B cell (primary cell): ENCODE measurements around the gene MGAT5. TPM values are rescaled to one million over a fixed set of nuclear protein-coding genes. Genes with fewer than 3 reads are reported as not detected.

Experiments used
- ATAC-seq: fragments of 200-7000 bp; cut with Tn5 transposase; one replicate; pipeline ENCODE4 v1.10.0; 2021; ENCODE audit warnings: low read depth, mild to moderate bottlenecking, moderate number of reproducible peaks, moderate library complexity
- CTCF ChIA-PET: fragments of 350-600 bp; sonication (Branson Sonifier 250); formaldehyde crosslinking; loops from one replicate; lab custom pipeline; 2021; ENCODE audit warnings: antibody characterized with exemption, inconsistent platforms; lab: Charles Lee
- POLR2A ChIA-PET: fragments of 350-600 bp; sonication (Branson Sonifier 250); formaldehyde crosslinking; loops from one replicate; lab custom pipeline; 2021; ENCODE audit warnings: antibody characterized with exemption; lab: Charles Lee
- DNase-seq: peaks from one replicate; pipeline ENCODE4 v3.0.0; 2013
- H2AFZ ChIP-seq: 2 replicates; pipeline ENCODE4 v1.6.1; 2012; ENCODE audit warnings: mild to moderate bottlenecking, low read depth, low read length; ENCODE audit not compliant: insufficient read depth, poor library complexity, severe bottlenecking
- H3K27ac ChIP-seq, 2 donors: 1 replicate in 1 of 2; 2 replicates in 1 of 2; pipeline ENCODE4 v1.5.1; 2012 to 2013; ENCODE audit warnings: low read length in 2 of 2, mild to moderate bottlenecking in 2 of 2, moderate library complexity in 1 of 2
- H3K27me3 ChIP-seq, 4 experiments: fragments of 200-600 bp in 1 of 4; sonication (generic) in 1 of 4; replicated peaks in 1 of 4; 1 replicate in 2 of 4; 2 replicates in 2 of 4; pipeline versions ENCODE4 v1.6.1 to v1.7.0; 2013 to 2016; ENCODE audit warnings: low read length in 3 of 4, mild to moderate bottlenecking in 2 of 4, mixed read lengths in 1 of 4, moderate library complexity in 1 of 4; ENCODE audit not compliant: insufficient read depth in 4 of 4, control insufficient read depth in 3 of 4; ENCODE audit errors: control extremely low read depth in 1 of 4
- H3K36me3 ChIP-seq, 2 experiments: replicated peaks in 1 of 2; 1 replicate in 1 of 2; 2 replicates in 1 of 2; pipeline versions ENCODE4 v1.6.1 to v1.7.1; 2013; ENCODE audit warnings: low read length in 1 of 2; ENCODE audit not compliant: insufficient read depth in 2 of 2, control insufficient read depth in 1 of 2; ENCODE audit errors: control extremely low read depth in 1 of 2, extremely low read depth in 1 of 2
- H3K4me1 ChIP-seq, 2 donors: fragments of 200-600 bp in 1 of 2; sonication (generic) in 1 of 2; 1 replicate in 1 of 2; 2 replicates in 1 of 2; pipeline versions ENCODE4 v1.5.1 to v1.6.1; 2013 to 2017; ENCODE audit warnings: low read length in 2 of 2; ENCODE audit not compliant: control insufficient read depth in 2 of 2, insufficient read depth in 2 of 2
- H3K4me2 ChIP-seq: replicated peaks from 2 replicates; pipeline ENCODE3; 2012; ENCODE audit warnings: mild to moderate bottlenecking, low read depth, low read length; ENCODE audit not compliant: poor library complexity, severe bottlenecking
- H3K4me3 ChIP-seq, 5 experiments: fragments of 200-600 bp in 1 of 5; sonication (generic) in 1 of 5; 1 replicate in 3 of 5; 2 replicates in 2 of 5; pipeline versions ENCODE4 v1.5.1 to v1.7.0; 2011 to 2016; ENCODE audit warnings: low read length in 4 of 5, mild to moderate bottlenecking in 4 of 5, low read depth in 2 of 5, control low read depth in 1 of 5, moderate library complexity in 1 of 5; ENCODE audit not compliant: insufficient read depth in 1 of 5; ENCODE audit errors: control extremely low read depth in 1 of 5, extremely low read depth in 1 of 5
- H3K79me2 ChIP-seq: fragments of 200-600 bp; sonication (generic); one replicate; pipeline ENCODE4 v1.6.0; 2016; ENCODE audit warnings: low read length; ENCODE audit not compliant: control insufficient read depth, insufficient read depth
- H3K9ac ChIP-seq: fragments of 200-600 bp; sonication (generic); 2 replicates; pipeline ENCODE4 v1.6.1; 2017; ENCODE audit warnings: mild to moderate bottlenecking, low read length, moderate library complexity
- H3K9me3 ChIP-seq, 3 donors: one replicate each; pipeline versions ENCODE4 v1.6.1 to v1.7.1; 2013; ENCODE audit warnings: low read length in 2 of 3; ENCODE audit not compliant: control insufficient read depth in 2 of 3, insufficient read depth in 1 of 3; ENCODE audit errors: control extremely low read depth in 1 of 3
- H4K20me1 ChIP-seq: 2 replicates; pipeline ENCODE4 v1.6.0; 2012; ENCODE audit warnings: mild to moderate bottlenecking, low read length; ENCODE audit not compliant: insufficient read depth, control insufficient read depth, poor library complexity, severe bottlenecking
- H3K27ac Mint-ChIP-seq: one replicate; pipeline ENCODE4 v1.8.0; 2021; ENCODE audit warnings: mixed read lengths
- H3K27me3 Mint-ChIP-seq: one replicate; pipeline ENCODE4 v1.8.0; 2021; ENCODE audit warnings: mixed read lengths
- H3K4me1 Mint-ChIP-seq: one replicate; pipeline ENCODE4 v1.8.0; 2021; ENCODE audit warnings: mixed read lengths
- H3K4me3 Mint-ChIP-seq: one replicate; pipeline ENCODE4 v1.8.0; 2021; ENCODE audit warnings: mixed read lengths
- H3K9me3 Mint-ChIP-seq: one replicate; pipeline ENCODE4 v1.8.0; 2022; ENCODE audit warnings: mixed read lengths; ENCODE audit not compliant: insufficient read depth
- CTCF ChIP-seq: fragments of 200-600 bp; IDR thresholded peaks from one replicate; pipeline ENCODE4 v1.8.0; 2022; ENCODE audit warnings: antibody characterized with exemption, mild to moderate bottlenecking
- EZH2 ChIP-seq: IDR thresholded peaks from 2 replicates; pipeline ENCODE4 v1.6.1; 2012; ENCODE audit warnings: borderline replicate concordance, low read depth, mild to moderate bottlenecking, moderate library complexity, low read length; ENCODE audit not compliant: insufficient read depth, poor library complexity, severe bottlenecking
- WGBS: methylation state at CpG from one replicate; pipeline ENCODE4 v1.1.5; 2013; ENCODE audit warnings: missing lambda C conversion rate; ENCODE audit not compliant: insufficient coverage; 5-methylcytosine and 5-hydroxymethylcytosine counted together
- intact Hi-C: fragments of 100-400 bp; cut with micrococcal nuclease; formaldehyde crosslinking; loops from one replicate; pipeline ENCODE4 v1.10.0; 2022
- polyA plus RNA-seq: library from polyadenylated mRNA; depleted of rRNA; stranded (reverse); fragments of >200 nt; gene quantifications from 2 replicates; pipeline ENCODE4 v1.2.3, GENCODE V29; 2012
- total RNA-seq, 2 donors: library from RNA; stranded (reverse); fragments of 120-200 nt in 1 of 2; gene quantifications; 1 replicate in 1 of 2; 2 replicates in 1 of 2; pipeline versions ENCODE4 v1.2.3 to v1.2.4, GENCODE V29; 2013 to 2022

The MGAT5 gene
- total and polyA plus RNA-seq, 2 donors (not counting 1 experiment from before 2014, with no cell fraction given) = 27.2 to 184 TPM

GRCh38 chr2:134244587-134244986, 9.3 kb upstream of the MGAT5 start:
- 14% methylated on average over 1 of the region's 3 CpGs for WGBS

More at GRCh38 chr2:134244587-134244986, 9.3 kb upstream of the MGAT5 start:
- Histone ChIP-seq H3K4me2 (peak overlapping the region; percentile 59), H3K4me3 (no peak overlapping the region), H3K79me2 (peaks cover 100% of the 10 kb centered on the region), H3K9ac (no peak overlapping the region), H3K4me1 (peaks cover 84 to 90% of the 10 kb centered on the region in 2 donors), H2AFZ (no peak overlapping the region), H3K36me3 (no peaks in the 10 kb centered on the region), H3K27me3 (no peaks in the 10 kb centered on the region), H4K20me1 (peaks cover 3% of the 10 kb centered on the region), H3K9me3 (no peaks in the 10 kb centered on the region), H3K27ac (peak overlapping the region in 1 of 2 donors; percentile 72)
- H3K4me3 Mint-ChIP-seq = peak overlapping the region; percentile 40
- TF ChIP-seq CTCF = no peak
- no peak for TF ChIP-seq EZH2
- POLR2A ChIA-PET = interaction anchor here (0.6 to 1.3 kb wide), 4 partner anchors 31 to 168 kb away, joined by 3 to 5 read pairs (median 4); no protein-coding TSS in a partner anchor
- no peaks in the 10 kb centered on the region for H3K27me3 Mint-ChIP-seq
- ATAC-seq (peak; percentile 46), DNase-seq (peak; percentile 49)
- peaks cover 90% of the 10 kb centered on the region for H3K4me1 Mint-ChIP-seq
- CTCF ChIA-PET = interaction anchor here (0.6 to 9.5 kb wide), 47 partner anchors 10 to 357 kb away, joined by 3 to 197 read pairs (median 8); partner anchors contain the start of gene MGAT5
- intact Hi-C loops = loop anchor here (1.0 to 5.0 kb wide), 3 partner anchors 18 to 126 kb away; no protein-coding TSS in a partner anchor
- H3K27ac Mint-ChIP-seq = peak overlapping the region; percentile 87
- H3K9me3 Mint-ChIP-seq = no peaks in the 10 kb centered on the region
